Measurements from ENCODE around the gene ALG14. TPM values are rescaled to one million over a fixed set of nuclear protein-coding genes. Genes with fewer than 3 reads are reported as not detected.

Gene ALG14
- total and polyA plus RNA-seq, 4 donors, result 1.0 to 16.6 (median 1.9) TPM

- Histone ChIP-seq H3K9ac (ENCODE audit: low read depth in 1 of 2, low read length in 2 of 2) (no peak overlapping the region), H3K4me3 (ENCODE audit: low read depth in 1 of 3, low read length in 3 of 3) (no peak overlapping the region), H3K27ac (ENCODE audit: low read depth in 1 of 2, low read length in 2 of 2) (no peak overlapping the region), H3K9me3 (ENCODE audit: control insufficient read depth in 4 of 4, low read length in 3 of 4) (no peaks in the 10 kb centered on the region), H3K27me3 (ENCODE audit: control insufficient read depth in 4 of 4, insufficient read depth in 4 of 4, low read length in 3 of 4) (no peaks in the 10 kb centered on the region), H3K36me3 (ENCODE audit: control insufficient read depth in 4 of 4, insufficient read depth in 3 of 4, low read depth in 1 of 4, low read length in 3 of 4) (peaks cover 0 to 2% (median 0%) of the 10 kb centered on the region in 4 donors), H3K4me1 (ENCODE audit: control insufficient read depth in 4 of 4, insufficient read depth in 4 of 4, low read length in 3 of 4) (no peaks in the 10 kb centered on the region)
- TF ChIP-seq GABPA (IDR thresholded peaks at IDR 0.05 in 1 of 2, conservative IDR thresholded peaks at IDR 0.05 in 1 of 2) (no peak), RXRA (IDR thresholded peaks at IDR 0.05) (no peak), NR2F2 (IDR thresholded peaks at IDR 0.05) (no peak), YY1 (IDR thresholded peaks at IDR 0.05) (no peak), HNF4G (IDR thresholded peaks at IDR 0.05) (no peak), FOXA2 (IDR thresholded peaks at IDR 0.05) (no peak), FOXA1 (IDR thresholded peaks at IDR 0.05) (no peak), SP1 (IDR thresholded peaks at IDR 0.05) (no peak), HNF4A (conservative IDR thresholded peaks at IDR 0.05) (no peak), TAF1 (conservative IDR thresholded peaks at IDR 0.05) (no peak), JUND (IDR thresholded peaks at IDR 0.05) (no peak), MAX (IDR thresholded peaks at IDR 0.05) (no peak), RAD21 (IDR thresholded peaks at IDR 0.05) (no peak), ATF3 (IDR thresholded peaks at IDR 0.05) (no peak), ZBTB33 (IDR thresholded peaks at IDR 0.05) (no peak)
- DNase-seq (ENCODE audit: low spot score), result no peak
- 96% methylated on average over 1 of the region's 1 CpG for WGBS
These were observed 38.2 kb downstream of the ALG14 start for GRCh38 chr1:95034506-95034905.

- Histone ChIP-seq H3K9me3 (ENCODE audit: control insufficient read depth in 4 of 4, low read length in 3 of 4) (peaks cover 0 to 2% (median 0%) of the 10 kb centered on the region in 4 donors), H3K9ac (ENCODE audit: low read depth in 1 of 2, low read length in 2 of 2) (no peak overlapping the region), H3K27ac (ENCODE audit: low read depth in 1 of 2, low read length in 2 of 2) (no peak overlapping the region), H3K36me3 (ENCODE audit: control insufficient read depth in 4 of 4, insufficient read depth in 3 of 4, low read depth in 1 of 4, low read length in 3 of 4) (peaks cover 0 to 2% (median 0%) of the 10 kb centered on the region in 4 donors), H3K4me3 (ENCODE audit: low read depth in 1 of 3, low read length in 3 of 3) (no peak overlapping the region), H3K27me3 (ENCODE audit: control insufficient read depth in 4 of 4, insufficient read depth in 4 of 4, low read length in 3 of 4) (no peaks in the 10 kb centered on the region), H3K4me1 (ENCODE audit: control insufficient read depth in 4 of 4, insufficient read depth in 4 of 4, low read length in 3 of 4) (no peaks in the 10 kb centered on the region)
- no peak for DNase-seq (ENCODE audit: low spot score)
- TF ChIP-seq MAX (IDR thresholded peaks at IDR 0.05) (no peak), ZBTB33 (IDR thresholded peaks at IDR 0.05) (no peak), FOXA1 (IDR thresholded peaks at IDR 0.05) (no peak), JUND (IDR thresholded peaks at IDR 0.05) (no peak), GABPA (IDR thresholded peaks at IDR 0.05 in 1 of 2, conservative IDR thresholded peaks at IDR 0.05 in 1 of 2) (no peak), EGR1 (IDR thresholded peaks at IDR 0.05; ENCODE audit: low read depth in 2 of 2) (no peak), HNF4G (IDR thresholded peaks at IDR 0.05) (no peak), TAF1 (conservative IDR thresholded peaks at IDR 0.05) (no peak), YY1 (IDR thresholded peaks at IDR 0.05) (no peak)
These were observed 38.9 kb downstream of the ALG14 start for GRCh38 chr1:95033843-95034242.
